ENCODE data around the gene ERCC1. TPM values are rescaled to one million over a fixed set of nuclear protein-coding genes. Genes with fewer than 3 reads are reported as not detected.

ERCC1 gene
- total and polyA plus RNA-seq, 7 donors: 27.3 to 67.0 (median 41.8) TPM

DNA sequence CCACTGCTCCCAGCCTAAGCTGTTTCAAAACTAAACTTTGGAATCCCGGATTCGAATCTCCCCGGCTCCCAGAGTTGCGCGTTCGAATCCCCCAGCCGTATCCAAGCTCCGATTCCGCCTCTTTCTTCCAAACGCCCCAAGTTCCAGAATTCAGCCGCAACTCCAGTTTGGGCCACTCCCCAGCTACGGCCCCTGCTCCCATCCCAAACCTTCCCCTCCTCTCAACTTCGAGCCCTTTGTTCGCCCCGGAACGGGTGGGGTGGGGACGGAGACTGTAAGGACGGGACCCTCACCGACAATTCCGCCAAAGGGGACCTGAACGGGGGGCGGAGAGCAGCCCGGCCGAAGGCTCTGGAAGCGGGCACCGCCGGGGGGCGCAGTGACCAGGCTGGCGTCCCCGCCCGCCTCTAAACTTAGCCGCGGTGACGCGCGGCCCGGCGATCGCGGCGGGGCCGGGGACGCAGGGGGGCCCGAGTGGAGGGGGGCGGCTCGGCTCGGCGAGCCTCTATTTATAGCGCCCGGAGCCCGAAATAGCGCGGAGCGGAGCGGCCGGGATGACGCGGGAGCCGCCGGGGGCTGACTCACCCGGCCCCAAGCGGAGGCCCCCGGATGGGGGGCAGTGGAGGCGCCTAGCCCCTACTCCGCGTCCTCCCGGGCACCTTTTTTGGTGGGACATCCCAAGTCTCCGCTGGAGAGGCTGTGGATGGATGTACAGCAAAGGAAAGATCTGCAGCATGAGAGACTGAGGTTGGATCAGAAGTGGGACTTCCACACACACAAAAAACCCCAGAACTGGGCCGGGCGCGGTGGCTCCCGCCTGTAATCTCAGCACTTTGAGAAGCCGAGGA is 4.9 kb upstream of the ERCC1 start:
- H3K27ac ChIP-seq: peak overlapping the region; percentile 69 to 89 (median 85)
- H3K4me3 ChIP-seq: peak overlapping the region; percentile 27 to 59 (median 48)
- no peaks in the 10 kb centered on the region for H3K36me3 ChIP-seq
- no peaks in the 10 kb centered on the region for H3K9me3 ChIP-seq
- intact Hi-C loops (cut with DNase I): loop anchor here (5.0 to 10.0 kb wide), 2 partner anchors 214 to 266 kb away; partner anchors contain the start of genes QPCTL and SNRPD2
- no peaks in the 10 kb centered on the region for H3K27me3 ChIP-seq
- TF ChIP-seq POLR2AphosphoS5 (IDR thresholded peaks at IDR 0.05) (peak in 3 of 4 donors; percentile 11 to 68 (median 30)), EP300 (IDR thresholded peaks at IDR 0.05) (peak in 1 of 4 donors; percentile 19), POLR2A (IDR thresholded peaks at IDR 0.05) (no peak)
- TF ChIP-seq, protein P1, sequence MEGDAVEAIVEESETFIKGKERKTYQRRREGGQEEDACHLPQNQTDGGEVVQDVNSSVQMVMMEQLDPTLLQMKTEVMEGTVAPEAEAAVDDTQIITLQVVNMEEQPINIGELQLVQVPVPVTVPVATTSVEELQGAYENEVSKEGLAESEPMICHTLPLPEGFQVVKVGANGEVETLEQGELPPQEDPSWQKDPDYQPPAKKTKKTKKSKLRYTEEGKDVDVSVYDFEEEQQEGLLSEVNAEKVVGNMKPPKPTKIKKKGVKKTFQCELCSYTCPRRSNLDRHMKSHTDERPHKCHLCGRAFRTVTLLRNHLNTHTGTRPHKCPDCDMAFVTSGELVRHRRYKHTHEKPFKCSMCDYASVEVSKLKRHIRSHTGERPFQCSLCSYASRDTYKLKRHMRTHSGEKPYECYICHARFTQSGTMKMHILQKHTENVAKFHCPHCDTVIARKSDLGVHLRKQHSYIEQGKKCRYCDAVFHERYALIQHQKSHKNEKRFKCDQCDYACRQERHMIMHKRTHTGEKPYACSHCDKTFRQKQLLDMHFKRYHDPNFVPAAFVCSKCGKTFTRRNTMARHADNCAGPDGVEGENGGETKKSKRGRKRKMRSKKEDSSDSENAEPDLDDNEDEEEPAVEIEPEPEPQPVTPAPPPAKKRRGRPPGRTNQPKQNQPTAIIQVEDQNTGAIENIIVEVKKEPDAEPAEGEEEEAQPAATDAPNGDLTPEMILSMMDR (IDR thresholded peaks at IDR 0.05): peak in 3 of 4 experiments; percentile 9 to 30 (median 29)
- 2 to 3% methylated on average over 73 of the region's 73 CpGs for WGBS, 2 donors
- H3K4me1 ChIP-seq: peaks cover 0 to 25% (median 23%) of the 10 kb centered on the region in 4 donors
- DNase-seq: peak; percentile 84

DNA sequence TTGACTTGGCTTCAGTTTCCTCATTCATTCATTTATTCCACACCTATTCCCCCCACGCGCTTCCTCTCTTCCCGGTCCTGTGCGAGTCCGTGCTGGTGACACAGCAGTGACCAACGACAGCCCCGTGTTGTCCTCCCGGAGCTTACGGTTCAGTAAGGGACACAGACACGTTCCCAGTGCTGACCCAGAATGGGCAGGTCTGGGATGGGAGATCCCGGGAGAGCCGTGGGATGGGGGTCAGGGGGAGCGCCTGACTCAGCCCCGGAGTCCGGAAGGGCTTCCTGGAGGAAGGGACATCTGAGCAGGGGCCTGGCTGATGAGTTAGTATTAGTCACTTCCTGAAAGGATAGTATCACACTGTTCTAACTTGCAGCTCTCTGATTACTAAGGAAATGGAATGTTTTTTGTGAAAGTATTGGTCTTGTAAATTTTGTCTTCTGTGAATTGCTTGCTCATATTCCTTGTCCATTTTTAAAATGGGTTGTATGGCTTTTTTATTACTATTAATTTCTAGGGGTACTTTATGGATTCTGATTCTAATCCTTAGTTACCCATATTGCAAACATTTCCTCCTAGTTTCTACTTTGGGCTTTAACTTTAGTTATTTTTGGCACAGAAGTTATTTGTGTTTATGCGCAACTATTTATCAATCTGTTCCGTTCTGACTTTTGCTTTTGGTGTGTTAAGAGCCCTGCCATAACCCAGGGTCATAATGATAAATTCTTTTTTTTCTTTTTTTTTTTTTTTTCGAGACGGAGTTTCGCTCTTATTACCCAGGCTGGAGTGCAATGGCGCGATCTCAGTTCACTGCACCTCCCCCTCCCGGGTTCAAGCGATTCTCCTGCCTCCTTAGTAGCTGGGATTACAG is 708 bp upstream of the ERCC1 start:
- H3K27me3 ChIP-seq: no peaks in the 10 kb centered on the region
- H3K36me3 ChIP-seq: peaks cover 0 to 18% (median 3%) of the 10 kb centered on the region in 4 donors
- TF ChIP-seq EP300 (IDR thresholded peaks at IDR 0.05) (peak in 1 of 4 donors; percentile 35), POLR2AphosphoS5 (IDR thresholded peaks at IDR 0.05) (peak; percentile 18 to 69 (median 20))
- TF ChIP-seq, protein P1 (IDR thresholded peaks at IDR 0.05): no peak
- peak overlapping the region; percentile 55 to 73 (median 61) for H3K4me3 ChIP-seq
- peak; percentile 82 for DNase-seq
- intact Hi-C loops (cut with DNase I): loop anchor here (5.0 to 10.0 kb wide), 2 partner anchors 218 to 270 kb away; partner anchors contain the start of genes QPCTL and SNRPD2
- H3K4me1 ChIP-seq: peaks cover 0 to 48% (median 30%) of the 10 kb centered on the region in 4 donors
- H3K9me3 ChIP-seq: no peaks in the 10 kb centered on the region
- H3K27ac ChIP-seq: peak overlapping the region; percentile 80 to 92 (median 90)
- WGBS, 2 donors: 7 to 22% methylated on average over 24 of the region's 24 CpGs

DNA sequence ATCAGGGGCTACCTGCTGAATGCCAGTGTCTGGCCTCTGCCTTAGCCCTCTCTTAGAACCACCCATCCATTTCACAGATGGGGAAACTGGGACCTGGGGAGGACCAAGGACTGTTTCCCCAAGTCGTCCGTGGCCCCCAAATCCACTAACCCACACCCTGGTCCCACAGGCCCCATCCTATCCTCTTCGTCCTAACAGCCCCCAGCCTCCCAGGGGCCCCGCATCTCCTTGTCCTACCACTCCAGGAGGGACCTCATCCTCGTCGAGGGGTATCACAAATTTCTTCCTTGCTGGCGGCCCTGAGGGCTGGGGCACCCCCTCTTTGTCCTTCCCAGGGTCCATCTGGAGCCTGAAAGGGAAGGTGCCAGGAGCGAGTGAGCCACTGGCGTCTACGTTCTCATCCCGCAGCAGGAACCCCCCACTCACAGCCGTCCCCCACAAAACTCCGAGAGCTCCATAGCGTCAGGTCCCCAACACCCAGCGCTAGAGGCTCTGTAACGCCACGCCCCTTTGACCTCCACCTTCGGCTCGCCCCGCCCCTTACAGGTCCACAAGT is 606 bp downstream of the ERCC1 start:
- intact Hi-C loops (cut with DNase I): loop anchor here (2.0 to 10.0 kb wide), 2 partner anchors 16 to 272 kb away; partner anchors contain the start of genes POLR1G, QPCTL and SNRPD2
- Histone ChIP-seq H3K9me3 (no peaks in the 10 kb centered on the region), H3K4me1 (peaks cover 0 to 35% (median 18%) of the 10 kb centered on the region in 4 donors), H3K27ac (peak overlapping the region; percentile 80 to 92 (median 90)), H3K36me3 (peaks cover 0 to 30% (median 6%) of the 10 kb centered on the region in 4 donors), H3K4me3 (peak overlapping the region; percentile 55 to 73 (median 61)), H3K27me3 (no peaks in the 10 kb centered on the region)
- WGBS, 2 donors: 10 to 18% methylated on average over 20 of the region's 20 CpGs
- no peak for DNase-seq
- TF ChIP-seq POLR2A (IDR thresholded peaks at IDR 0.05) (no peak), POLR2AphosphoS5 (IDR thresholded peaks at IDR 0.05) (no peak), EP300 (IDR thresholded peaks at IDR 0.05) (no peak)
- TF ChIP-seq, protein P1 (IDR thresholded peaks at IDR 0.05): no peak

DNA sequence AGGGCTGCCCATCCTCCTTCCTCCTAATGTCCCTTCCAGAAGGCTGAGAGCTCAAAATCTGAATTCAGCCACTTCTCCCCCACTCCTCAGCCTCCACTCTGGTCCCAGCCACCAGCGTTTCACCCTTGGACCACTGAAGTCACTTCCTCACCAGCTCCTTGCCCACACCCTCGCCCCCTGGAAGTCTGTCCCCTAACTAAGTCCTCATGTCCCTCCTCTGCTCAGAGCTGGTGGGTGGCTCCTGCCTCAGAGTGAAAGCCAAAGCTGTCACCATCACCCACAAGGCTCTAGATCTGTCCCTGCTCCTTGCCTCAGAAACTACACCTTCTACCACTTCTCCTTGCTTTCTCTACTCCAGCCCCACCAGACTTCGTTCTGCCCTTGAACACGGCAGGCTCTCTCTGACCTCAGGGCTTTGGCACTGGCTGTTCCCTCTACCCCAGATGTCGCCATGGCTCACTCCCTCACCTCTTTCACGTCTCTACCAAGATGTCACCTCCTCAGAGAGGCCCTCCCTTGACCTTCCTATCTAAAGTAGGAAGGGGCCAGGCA is 1.7 kb downstream of the ERCC1 start:
- Histone ChIP-seq H3K27me3 (no peaks in the 10 kb centered on the region), H3K4me3 (no peak overlapping the region), H3K27ac (no peak overlapping the region), H3K36me3 (peaks cover 0 to 34% (median 6%) of the 10 kb centered on the region in 4 donors), H3K9me3 (no peaks in the 10 kb centered on the region), H3K4me1 (peaks cover 0 to 37% (median 18%) of the 10 kb centered on the region in 4 donors)
- TF ChIP-seq POLR2A (IDR thresholded peaks at IDR 0.05) (no peak), POLR2AphosphoS5 (IDR thresholded peaks at IDR 0.05) (no peak), EP300 (IDR thresholded peaks at IDR 0.05) (no peak)
- TF ChIP-seq, protein P1 (IDR thresholded peaks at IDR 0.05): no peak
- intact Hi-C loops (cut with DNase I): loop anchor here (2.0 to 10.0 kb wide), 2 partner anchors 15 to 273 kb away; partner anchors contain the start of genes POLR1G, QPCTL and SNRPD2
- DNase-seq: no peak
- WGBS, 2 donors: 83 to 89% methylated on average over 6 of the region's 6 CpGs
